AG09319 (cell line): ENCODE data around the gene GORASP2.
A peak's percentile ranks its signal among the peaks of the same experiment; 100 is the strongest.

Experiments
- DNase-seq: peaks from one replicate; pipeline ENCODE4 v3.0.0-alpha.2; 2010; ENCODE audit warnings: low read depth; ENCODE audit errors: extremely low read depth
- CTCF ChIP-seq: IDR thresholded peaks from 2 replicates; pipeline ENCODE4 v1.5.1; 2011; ENCODE audit warnings: low read depth, mild to moderate bottlenecking, inconsistent platforms, low read length, moderate library complexity

GORASP2 gene

GRCh38 chr2:170973492-170974303 is 44.6 kb downstream of the GORASP2 start:
- TF ChIP-seq CTCF = peak; percentile 64
- DNase-seq = peak; percentile 41

- no peak for DNase-seq
- no peak for TF ChIP-seq CTCF
Observed at GRCh38 chr2:170974304-170974993, 45.4 kb downstream of the GORASP2 start.

DNA sequence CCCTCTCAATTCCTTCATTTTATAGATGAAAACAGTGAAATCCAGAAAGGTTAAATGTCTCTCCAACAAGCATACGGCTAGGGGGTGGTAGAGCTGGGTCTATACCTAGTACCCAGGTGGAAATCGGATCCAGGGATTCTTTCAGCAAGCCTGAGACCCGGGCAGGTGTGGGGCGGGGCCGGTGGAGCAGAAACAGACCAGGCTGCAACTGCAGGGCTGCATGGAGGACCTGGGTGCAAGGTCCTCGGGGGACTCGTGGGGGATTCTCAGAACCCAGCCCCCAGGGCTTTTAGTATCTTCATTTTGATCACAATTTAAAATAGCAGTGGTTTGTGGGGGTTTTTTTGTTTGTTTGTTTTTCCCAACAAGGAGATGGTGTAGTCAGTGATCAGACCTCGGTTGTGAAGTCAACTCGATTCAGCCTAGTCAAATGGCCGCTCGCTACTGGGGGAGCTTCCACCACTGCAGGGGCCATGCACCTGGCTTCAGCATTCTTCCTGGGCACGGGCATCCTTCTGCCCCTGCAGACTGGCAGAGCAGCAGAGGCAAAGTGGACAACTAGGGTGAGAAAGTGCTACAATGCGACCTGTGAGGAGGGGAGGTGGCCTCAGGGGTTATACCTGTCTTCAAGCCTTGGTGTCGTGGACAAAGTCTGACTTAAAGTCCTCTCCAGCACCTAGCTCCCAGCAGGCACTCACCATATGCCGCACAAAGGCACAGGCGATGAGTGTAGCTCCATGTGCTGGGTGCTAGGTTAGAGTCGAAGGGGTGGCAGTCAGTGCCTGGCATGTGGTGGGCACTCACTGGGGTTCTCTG is 46.3 kb downstream of the GORASP2 start:
- no peak for DNase-seq
- no peak for TF ChIP-seq CTCF

DNA sequence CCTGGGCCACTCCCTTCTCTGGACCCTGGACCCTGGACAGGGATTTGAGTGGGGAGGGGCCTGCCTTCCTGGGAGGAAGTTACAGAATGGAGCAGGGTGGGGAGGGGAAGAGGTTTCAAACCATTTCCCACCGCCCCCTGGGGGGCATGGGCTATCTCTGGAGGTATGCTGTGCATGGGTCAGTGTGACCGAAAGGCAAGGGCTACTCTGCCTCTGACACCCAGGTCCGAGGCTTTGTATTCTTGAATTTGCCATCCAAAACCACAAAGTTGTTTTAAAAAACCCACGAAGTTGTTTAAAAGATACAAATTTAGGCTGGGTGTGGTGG is 46.9 kb downstream of the GORASP2 start:
- no peak for DNase-seq
- TF ChIP-seq CTCF = no peak

DNA sequence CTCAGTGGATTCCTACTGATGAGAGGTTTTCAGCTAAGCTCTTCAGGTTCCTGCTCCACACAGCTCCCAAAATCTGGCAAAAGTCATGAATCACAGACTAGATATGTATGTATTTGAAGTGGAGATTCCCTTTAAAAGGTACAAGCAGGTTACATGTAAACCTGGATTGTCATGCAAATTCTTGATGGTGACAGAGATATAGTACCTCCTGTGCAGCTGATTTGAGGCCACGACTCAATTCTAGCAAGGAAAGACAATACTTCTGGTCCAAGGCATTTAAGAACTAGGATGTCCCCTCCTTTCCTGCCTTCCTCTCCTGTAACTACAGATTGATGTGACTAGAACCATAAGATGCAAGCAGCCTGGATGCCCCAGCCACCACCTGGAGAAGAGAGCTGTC is 55.0 kb downstream of the GORASP2 start:
- DNase-seq = no peak
- TF ChIP-seq CTCF = no peak

- DNase-seq = no peak
Observed at GRCh38 chr2:170985407-170985806, 56.4 kb downstream of the GORASP2 start.

More at GRCh38 chr2:170985407-170985806, 56.4 kb downstream of the GORASP2 start:
- no peak for TF ChIP-seq CTCF
